Nephron (organoid): ENCODE measurements around the gene SLC9A9.

Source experiments
- H3K27ac Mint-ChIP-seq, 3 experiments: 2 replicates each; pipeline ENCODE4 v1.8.0; 2020; ENCODE audit warnings: mixed read lengths in 3 of 3, mild to moderate bottlenecking in 2 of 3, moderate library complexity in 1 of 3
- H3K27me3 Mint-ChIP-seq: 2 replicates; pipeline ENCODE4 v1.8.0; 2021; ENCODE audit warnings: low read depth, mild to moderate bottlenecking, moderate library complexity, mixed read lengths
- H3K36me3 Mint-ChIP-seq: 2 replicates; pipeline ENCODE4 v1.8.0; 2020; ENCODE audit warnings: low read depth, mixed read lengths
- H3K4me1 Mint-ChIP-seq: 2 replicates; pipeline ENCODE4 v1.8.0; 2020; ENCODE audit warnings: mixed read lengths
- H3K4me3 Mint-ChIP-seq, 3 experiments: 2 replicates each; pipeline ENCODE4 v1.8.0; 2020; ENCODE audit warnings: mild to moderate bottlenecking in 3 of 3, mixed read lengths in 3 of 3, moderate library complexity in 2 of 3
- H3K9me3 Mint-ChIP-seq: 2 replicates; pipeline ENCODE4 v1.8.0; 2020; ENCODE audit warnings: mixed read lengths
- CTCF ChIP-seq, 3 experiments: fragments of 200-600 bp; sonication (generic); IDR thresholded peaks; one replicate each; pipeline ENCODE4 v1.5.0; 2021; ENCODE audit warnings: antibody characterized with exemption in 3 of 3; ENCODE audit not compliant: unreplicated experiment in 3 of 3

The SLC9A9 gene

GRCh38 chr3:143671626-143672025, 176.6 kb downstream of the SLC9A9 start:
- Mint-ChIP-seq H3K4me1 (peaks cover 29% of the 10 kb centered on the region), H3K4me3 (no peak overlapping the region), H3K36me3 (no peaks in the 10 kb centered on the region), H3K27me3 (peaks cover 7% of the 10 kb centered on the region), H3K27ac (no peak overlapping the region), H3K9me3 (peaks cover 6% of the 10 kb centered on the region)
- no peak for TF ChIP-seq CTCF (IDR thresholded peaks at IDR 0.05; ENCODE audit: unreplicated experiment in 3 of 3)

- Mint-ChIP-seq H3K27ac (no peak overlapping the region), H3K27me3 (peaks cover 4% of the 10 kb centered on the region), H3K4me3 (no peak overlapping the region), H3K9me3 (peaks cover 24% of the 10 kb centered on the region), H3K36me3 (no peaks in the 10 kb centered on the region), H3K4me1 (peaks cover 21% of the 10 kb centered on the region)
- no peak for TF ChIP-seq CTCF (IDR thresholded peaks at IDR 0.05; ENCODE audit: unreplicated experiment in 3 of 3)
Observed at GRCh38 chr3:143668924-143669790, 179.1 kb downstream of the SLC9A9 start.

GRCh38 chr3:143668385-143668784, 179.9 kb downstream of the SLC9A9 start:
- peaks cover 19% of the 10 kb centered on the region for H3K4me1 Mint-ChIP-seq
- peaks cover 4% of the 10 kb centered on the region for H3K27me3 Mint-ChIP-seq
- H3K36me3 Mint-ChIP-seq = no peaks in the 10 kb centered on the region
- H3K27ac Mint-ChIP-seq = no peak overlapping the region
- peaks cover 32% of the 10 kb centered on the region for H3K9me3 Mint-ChIP-seq
- no peak for TF ChIP-seq CTCF (IDR thresholded peaks at IDR 0.05; ENCODE audit: unreplicated experiment in 3 of 3)
- no peak overlapping the region for H3K4me3 Mint-ChIP-seq

GRCh38 chr3:143661677-143662076, 186.6 kb downstream of the SLC9A9 start:
- Mint-ChIP-seq H3K4me3 (no peak overlapping the region), H3K36me3 (peaks cover 9% of the 10 kb centered on the region), H3K27ac (no peak overlapping the region), H3K27me3 (no peaks in the 10 kb centered on the region), H3K4me1 (no peaks in the 10 kb centered on the region), H3K9me3 (peaks cover 52% of the 10 kb centered on the region)
- no peak for TF ChIP-seq CTCF (IDR thresholded peaks at IDR 0.05; ENCODE audit: unreplicated experiment in 3 of 3)

- Mint-ChIP-seq H3K4me1 (no peaks in the 10 kb centered on the region), H3K4me3 (no peak overlapping the region), H3K27me3 (no peaks in the 10 kb centered on the region), H3K36me3 (peaks cover 9% of the 10 kb centered on the region), H3K9me3 (peaks cover 30% of the 10 kb centered on the region), H3K27ac (no peak overlapping the region)
- TF ChIP-seq CTCF (IDR thresholded peaks at IDR 0.05; ENCODE audit: unreplicated experiment in 3 of 3) = no peak
Observed at GRCh38 chr3:143658861-143659260, 189.4 kb downstream of the SLC9A9 start.

GRCh38 chr3:143658116-143658515, 190.2 kb downstream of the SLC9A9 start:
- Mint-ChIP-seq H3K36me3 (peaks cover 9% of the 10 kb centered on the region), H3K27me3 (no peaks in the 10 kb centered on the region), H3K9me3 (peaks cover 22% of the 10 kb centered on the region), H3K4me1 (peaks cover 6% of the 10 kb centered on the region), H3K4me3 (no peak overlapping the region), H3K27ac (peak overlapping the region in 1 of 3 experiments; percentile 19)
- TF ChIP-seq CTCF (IDR thresholded peaks at IDR 0.05; ENCODE audit: unreplicated experiment in 3 of 3) = no peak
